HG03066 (cell line): ENCODE results near the gene NOC2L.
A peak's percentile ranks its signal among the peaks of the same experiment; 100 is the strongest.

Source experiments
- ATAC-seq: cut with Tn5 transposase; IDR thresholded peaks from one replicate; pipeline ENCODE4 v1.9.1; 2021; ENCODE audit warnings: low read depth; ENCODE audit not compliant: unreplicated experiment

Gene NOC2L

GRCh38 chr1:975896-976683, 17.0 kb upstream of the NOC2L start:
- ATAC-seq, result no peak

- no peak for ATAC-seq
Observed at GRCh38 chr1:975365-975764, 16.3 kb upstream of the NOC2L start.

GRCh38 chr1:974687-975328, 15.8 kb upstream of the NOC2L start:
- ATAC-seq, result no peak

GRCh38 chr1:974293-974640, 15.2 kb upstream of the NOC2L start:
- ATAC-seq, result no peak

- ATAC-seq, result no peak
Observed at GRCh38 chr1:973459-974292, 14.6 kb upstream of the NOC2L start.

GRCh38 chr1:972726-973458, 13.8 kb upstream of the NOC2L start:
- no peak for ATAC-seq

- no peak for ATAC-seq
Observed at GRCh38 chr1:971751-972506, 12.9 kb upstream of the NOC2L start.

- ATAC-seq, result no peak
Observed at GRCh38 chr1:970973-971730, 12.1 kb upstream of the NOC2L start.

- no peak for ATAC-seq
Observed at GRCh38 chr1:970242-970972, 11.4 kb upstream of the NOC2L start.

GRCh38 chr1:969260-969855, 10.3 kb upstream of the NOC2L start:
- ATAC-seq, result no peak

- no peak for ATAC-seq
Observed at GRCh38 chr1:967466-968343, 8.6 kb upstream of the NOC2L start.

GRCh38 chr1:966704-967300, 7.7 kb upstream of the NOC2L start:
- ATAC-seq, result peak; percentile 76

- no peak for ATAC-seq
Observed at GRCh38 chr1:966135-966703, 7.2 kb upstream of the NOC2L start, which contains the start of gene PLEKHN1. Gene PLEKHN1, plus strand, starts transcription at chr1:966482. Its CDS starts 50 bp downstream, at chr1:966532.

GRCh38 chr1:965526-966134, 6.6 kb upstream of the NOC2L start:
- no peak for ATAC-seq

- no peak for ATAC-seq
Observed at GRCh38 chr1:964691-965525, 5.9 kb upstream of the NOC2L start.
